Effector CD4-positive, alpha-beta T cell (primary cell): Measurements from ENCODE around the gene SLC35F6.
"Not testable (repeated sequence)": the region's sequence is repeated elsewhere in the genome, so short reads cannot be mapped to it uniquely, and the experiment has no call there.

ENCODE experiments used
- DNase-seq: peaks from one replicate; pipeline ENCODE4 v3.0.0-alpha.2; 2020

Gene SLC35F6

GRCh38 chr2:26758790-26759321 lies 5.2 kb upstream of the SLC35F6 start:
- DNase-seq, result no peak

GRCh38 chr2:26759845-26760244 lies 4.2 kb upstream of the SLC35F6 start:
- no peak for DNase-seq

- DNase-seq, result not testable (repeated sequence)
Observed at GRCh38 chr2:26760991-26761390, 3.1 kb upstream of the SLC35F6 start.

GRCh38 chr2:26763019-26763418 lies 1.1 kb upstream of the SLC35F6 start:
- DNase-seq, result no peak

GRCh38 chr2:26764906-26765305 lies 822 bp downstream of the SLC35F6 start:
- no peak for DNase-seq

- no peak for DNase-seq
Observed at GRCh38 chr2:26765475-26766200, 1.6 kb downstream of the SLC35F6 start.

GRCh38 chr2:26767129-26767528 lies 3.0 kb downstream of the SLC35F6 start:
- DNase-seq, result no peak

GRCh38 chr2:26767894-26768487 lies 3.9 kb downstream of the SLC35F6 start:
- no peak for DNase-seq

GRCh38 chr2:26768759-26769088 lies 4.6 kb downstream of the SLC35F6 start:
- no peak for DNase-seq

GRCh38 chr2:26769089-26769761 lies 5.1 kb downstream of the SLC35F6 start:
- no peak for DNase-seq

- no peak for DNase-seq
Observed at GRCh38 chr2:26770986-26771586, 7.0 kb downstream of the SLC35F6 start.

- no peak for DNase-seq
Observed at GRCh38 chr2:26772064-26773001, 8.2 kb downstream of the SLC35F6 start.

GRCh38 chr2:26776195-26776800 lies 12.2 kb downstream of the SLC35F6 start:
- DNase-seq, result no peak

GRCh38 chr2:26778098-26778497 lies 14.0 kb downstream of the SLC35F6 start:
- DNase-seq, result no peak

- DNase-seq, result no peak
Observed at GRCh38 chr2:26778507-26778906, 14.4 kb downstream of the SLC35F6 start.

GRCh38 chr2:26780203-26780760 lies 16.2 kb downstream of the SLC35F6 start:
- DNase-seq, result no peak

- no peak for DNase-seq
Observed at GRCh38 chr2:26782876-26783704, 19.0 kb downstream of the SLC35F6 start.

GRCh38 chr2:26784570-26785234 lies 20.6 kb downstream of the SLC35F6 start:
- DNase-seq, result no peak

- DNase-seq, result peak; percentile 94
Observed at GRCh38 chr2:26785431-26786206, 21.5 kb downstream of the SLC35F6 start, which contains the start of gene CENPA. TSS of gene CENPA (plus strand) at chr2:26786056. CDS start at chr2:26786197, 141 bp downstream.
